MCF 10A (cell line): ENCODE results near the gene KLF15. TPM values are rescaled to one million over a fixed set of nuclear protein-coding genes. Genes with fewer than 3 reads are reported as not detected.
"Not testable (repeated sequence)": the region's sequence is repeated elsewhere in the genome, so short reads cannot be mapped to it uniquely, and the experiment has no call there.

ENCODE experiments used
- BruUV-seq: library from RNA; stranded (reverse); fragments of 400-500 nt; replicated peaks from 2 replicates; lab custom pipeline; 2021; lab: Mats Ljungman, UMichigan
- CTCF ChIA-PET: fragments of 300-600 bp; sonication (Branson Sonifier 250); formaldehyde crosslinking; extraction: SDS; loops from one replicate; lab custom pipeline; 2021; ENCODE audit warnings: antibody characterized with exemption, inconsistent platforms; lab: Yijun Ruan, JAX
- POLR2A ChIA-PET: fragments of 300-600, 350-650 bp; sonication (Branson Sonifier 250); formaldehyde crosslinking; extraction: SDS; loops from one replicate; lab custom pipeline; 2020; ENCODE audit warnings: antibody characterized with exemption, inconsistent platforms; lab: Yijun Ruan, JAX
- DNase-seq: peaks from one replicate; pipeline ENCODE4 v3.0.0-alpha.2; 2018; ENCODE audit not compliant: unreplicated experiment
- H3K27ac Mint-ChIP-seq: one replicate; pipeline ENCODE4 v1.8.0; 2022; ENCODE audit warnings: mild to moderate bottlenecking, low read depth, mixed read lengths; ENCODE audit not compliant: unreplicated experiment
- H3K27me3 Mint-ChIP-seq: one replicate; pipeline ENCODE4 v1.8.0; 2022; ENCODE audit warnings: mixed read lengths; ENCODE audit not compliant: insufficient read depth, unreplicated experiment
- H3K36me3 Mint-ChIP-seq: one replicate; pipeline ENCODE4 v1.8.0; 2022; ENCODE audit warnings: mild to moderate bottlenecking, moderate library complexity, mixed read lengths; ENCODE audit not compliant: insufficient read depth, unreplicated experiment
- H3K4me1 Mint-ChIP-seq: one replicate; pipeline ENCODE4 v1.8.0; 2022; ENCODE audit warnings: mixed read lengths; ENCODE audit not compliant: insufficient read depth, unreplicated experiment
- H3K4me3 Mint-ChIP-seq: one replicate; pipeline ENCODE4 v1.8.0; 2022; ENCODE audit warnings: mild to moderate bottlenecking, moderate library complexity, mixed read lengths; ENCODE audit not compliant: unreplicated experiment
- H3K9me3 Mint-ChIP-seq: one replicate; pipeline ENCODE4 v1.8.0; 2022; ENCODE audit warnings: mixed read lengths; ENCODE audit not compliant: unreplicated experiment
- CTCF ChIP-seq: fragments of 200-600 bp; IDR thresholded peaks from one replicate; pipeline ENCODE4 v1.8.0; 2022; ENCODE audit warnings: antibody characterized with exemption, mild to moderate bottlenecking; ENCODE audit not compliant: unreplicated experiment
- intact Hi-C: fragments of 100-400 bp; cut with micrococcal nuclease; formaldehyde crosslinking; loops from 2 replicates; pipeline ENCODE4 v1.14.1; 2022
- total RNA-seq: library from RNA; stranded (reverse); gene quantifications from 2 replicates; pipeline ENCODE4 v1.2.3, GENCODE V29; 2022

Gene KLF15
- total RNA-seq, 1 experiment from 2014 or later = 8.3 TPM

- Mint-ChIP-seq H3K36me3 (peaks cover 5% of the 10 kb centered on the region), H3K27ac (no peak overlapping the region), H3K4me3 (no peak overlapping the region), H3K27me3 (peaks cover 20% of the 10 kb centered on the region), H3K4me1 (peaks cover 6% of the 10 kb centered on the region), H3K9me3 (no peaks in the 10 kb centered on the region)
- POLR2A ChIA-PET = interaction anchor here (0.6 kb wide), 1 partner anchor 116 kb away, joined by 3 read pairs; no protein-coding TSS in a partner anchor
- TF ChIP-seq CTCF = no peak
- CTCF ChIA-PET = interaction anchor here (0.6 kb wide), 1 partner anchor 207 kb away, joined by 3 read pairs; no protein-coding TSS in a partner anchor
- no peak for DNase-seq
- no TSS peak for BruUV-seq
- intact Hi-C loops = no loop called here
These were observed 17.1 kb downstream of the KLF15 start for GRCh38 chr3:126340081-126340511.

GRCh38 chr3:126339466-126339865, 17.7 kb downstream of the KLF15 start:
- Mint-ChIP-seq H3K9me3 (no peaks in the 10 kb centered on the region), H3K4me3 (no peak overlapping the region), H3K36me3 (peaks cover 5% of the 10 kb centered on the region), H3K27ac (no peak overlapping the region), H3K27me3 (peaks cover 20% of the 10 kb centered on the region), H3K4me1 (peaks cover 6% of the 10 kb centered on the region)
- ChIA-PET CTCF (no interaction called here), POLR2A (no interaction called here)
- no TSS peak for BruUV-seq
- TF ChIP-seq CTCF = no peak
- intact Hi-C loops = no loop called here
- DNase-seq = no peak

- TF ChIP-seq CTCF = no peak
- peaks cover 20% of the 10 kb centered on the region for H3K27me3 Mint-ChIP-seq
- intact Hi-C loops = no loop called here
- ChIA-PET CTCF (no interaction called here), POLR2A (no interaction called here)
- no peaks in the 10 kb centered on the region for H3K9me3 Mint-ChIP-seq
- BruUV-seq = no TSS peak
- peaks cover 5% of the 10 kb centered on the region for H3K36me3 Mint-ChIP-seq
- H3K27ac Mint-ChIP-seq = no peak overlapping the region
- no peak for DNase-seq
- H3K4me1 Mint-ChIP-seq = peaks cover 6% of the 10 kb centered on the region
- no peak overlapping the region for H3K4me3 Mint-ChIP-seq
These were observed 18.4 kb downstream of the KLF15 start for GRCh38 chr3:126338790-126339288.

GRCh38 chr3:126337980-126338651, 19.1 kb downstream of the KLF15 start:
- DNase-seq = no peak
- intact Hi-C loops = no loop called here
- no peak overlapping the region for H3K27ac Mint-ChIP-seq
- peaks cover 5% of the 10 kb centered on the region for H3K36me3 Mint-ChIP-seq
- no TSS peak for BruUV-seq
- peaks cover 6% of the 10 kb centered on the region for H3K4me1 Mint-ChIP-seq
- peaks cover 20% of the 10 kb centered on the region for H3K27me3 Mint-ChIP-seq
- H3K9me3 Mint-ChIP-seq = no peaks in the 10 kb centered on the region
- no peak overlapping the region for H3K4me3 Mint-ChIP-seq
- no peak for TF ChIP-seq CTCF
- POLR2A ChIA-PET = no interaction called here
- CTCF ChIA-PET = no interaction called here

GRCh38 chr3:126331812-126332336, 25.3 kb downstream of the KLF15 start:
- H3K4me1 Mint-ChIP-seq, H3K4me3 Mint-ChIP-seq, CTCF ChIA-PET, intact Hi-C loops, H3K27ac Mint-ChIP-seq, H3K36me3 Mint-ChIP-seq, DNase-seq, BruUV-seq, POLR2A ChIA-PET: not testable (repeated sequence)
- H3K27me3 Mint-ChIP-seq = peaks cover 40% of the 10 kb centered on the region
- H3K9me3 Mint-ChIP-seq = peaks cover 16% of the 10 kb centered on the region
